HG02588 (cell line): ENCODE measurements around the gene SCFD2.
"Not testable (repeated sequence)": the region's sequence is repeated elsewhere in the genome, so short reads cannot be mapped to it uniquely, and the experiment has no call there.

Source experiments
- ATAC-seq: cut with Tn5 transposase; IDR thresholded peaks from one replicate; pipeline ENCODE4 v1.9.1; 2021; ENCODE audit warnings: mild to moderate bottlenecking, moderate library complexity; ENCODE audit not compliant: unreplicated experiment

The SCFD2 gene

GRCh38 chr4:53150631-53151488 is 215.0 kb downstream of the SCFD2 start:
- no peak for ATAC-seq

GRCh38 chr4:53147711-53148110 is 218.2 kb downstream of the SCFD2 start:
- ATAC-seq = no peak

- ATAC-seq = no peak
Measured at GRCh38 chr4:53147197-53147596, 218.7 kb downstream of the SCFD2 start.

- no peak for ATAC-seq
Measured at GRCh38 chr4:53141308-53141707, 224.6 kb downstream of the SCFD2 start.

GRCh38 chr4:53139256-53139655 is 226.6 kb downstream of the SCFD2 start:
- ATAC-seq = not testable (repeated sequence)

GRCh38 chr4:53137468-53137867 is 228.4 kb downstream of the SCFD2 start:
- ATAC-seq = no peak

GRCh38 chr4:53136954-53137353 is 228.9 kb downstream of the SCFD2 start:
- no peak for ATAC-seq

GRCh38 chr4:53132132-53132891 is 233.5 kb downstream of the SCFD2 start:
- ATAC-seq = no peak

- ATAC-seq = no peak
Measured at GRCh38 chr4:53131562-53131925, 234.3 kb downstream of the SCFD2 start.

- no peak for ATAC-seq
Measured at GRCh38 chr4:53130896-53131561, 234.8 kb downstream of the SCFD2 start.

GRCh38 chr4:53128706-53129357 is 237.0 kb downstream of the SCFD2 start:
- no peak for ATAC-seq

GRCh38 chr4:53128231-53128630 is 237.6 kb downstream of the SCFD2 start:
- ATAC-seq = no peak

GRCh38 chr4:53127365-53127764 is 238.5 kb downstream of the SCFD2 start:
- no peak for ATAC-seq

- no peak for ATAC-seq
Measured at GRCh38 chr4:53126099-53126498, 239.8 kb downstream of the SCFD2 start.

- ATAC-seq = no peak
Measured at GRCh38 chr4:53123819-53124218, 242.0 kb downstream of the SCFD2 start.

- no peak for ATAC-seq
Measured at GRCh38 chr4:53123171-53123570, 242.7 kb downstream of the SCFD2 start.

GRCh38 chr4:53122280-53123116 is 243.4 kb downstream of the SCFD2 start:
- no peak for ATAC-seq

- no peak for ATAC-seq
Measured at GRCh38 chr4:53121264-53121865, 244.5 kb downstream of the SCFD2 start.

GRCh38 chr4:53120778-53121177 is 245.1 kb downstream of the SCFD2 start:
- ATAC-seq = no peak

- no peak for ATAC-seq
Measured at GRCh38 chr4:53119680-53120079, 246.2 kb downstream of the SCFD2 start.
